HEK293 (cell line): Measurements from ENCODE around the gene RPL7A.

Experiments used
- CTCF ChIA-PET: fragments of 350-600 bp; formaldehyde crosslinking; extraction: SDS; loops from one replicate; lab custom pipeline; 2021; ENCODE audit warnings: antibody characterized with exemption; lab: Yijun Ruan, JAX
- POLR2A ChIA-PET: fragments of 300-600 bp; formaldehyde crosslinking; extraction: SDS; loops from one replicate; lab custom pipeline; 2020; ENCODE audit warnings: antibody characterized with exemption, inconsistent platforms; lab: Yijun Ruan, JAX
- H3K27ac ChIP-seq: fragments of 200-500 bp; sonication (Bioruptor generic); 2 replicates; pipeline ENCODE4 v1.5.1; 2014; ENCODE audit warnings: low read depth, low read length, control low read depth, inconsistent platforms; ENCODE audit errors: extremely low read depth
- H3K36me3 ChIP-seq, 2 experiments: fragments of 200-500 bp in 1 of 2; sonication (Bioruptor generic) in 1 of 2; 1 replicate in 1 of 2; 2 replicates in 1 of 2; pipeline ENCODE4 v1.5.1; 2014 to 2017; ENCODE audit warnings: inconsistent platforms in 2 of 2, low read length in 2 of 2; ENCODE audit not compliant: control insufficient read depth in 2 of 2, insufficient read depth in 1 of 2
- H3K4me1 ChIP-seq: fragments of 200-500 bp; sonication (Bioruptor generic); 2 replicates; pipeline ENCODE4 v1.5.1; 2014; ENCODE audit warnings: mild to moderate bottlenecking, low read length, inconsistent platforms; ENCODE audit not compliant: control insufficient read depth, insufficient read depth
- H3K4me3 ChIP-seq: 2 replicates; pipeline ENCODE4 v1.5.1; 2011; ENCODE audit warnings: low read depth, mild to moderate bottlenecking, control low read depth, low read length, moderate library complexity
- H3K9me3 ChIP-seq: fragments of 200-500 bp; sonication (Bioruptor generic); 2 replicates; pipeline ENCODE4 v1.5.1; 2014; ENCODE audit warnings: low read depth, low read length, inconsistent platforms; ENCODE audit not compliant: control insufficient read depth, insufficient read depth
- BCL6B ChIP-seq: fragments of 450-650 bp; formaldehyde crosslinking; IDR thresholded peaks from 2 replicates; pipeline ENCODE4 v1.5.1; 2017; ENCODE audit warnings: missing biosample characterization, missing genetic modification characterization
- HIC1 ChIP-seq: fragments of 450-650 bp; formaldehyde crosslinking; IDR thresholded peaks from 2 replicates; pipeline ENCODE4 v1.5.1; 2016; ENCODE audit warnings: missing biosample characterization, missing genetic modification characterization
- IKZF3 ChIP-seq: fragments of 450-650 bp; IDR thresholded peaks from 2 replicates; pipeline ENCODE4 v1.5.0; 2018; ENCODE audit warnings: missing biosample characterization, mild to moderate bottlenecking, missing genetic modification characterization, moderate library complexity
- OSR2 ChIP-seq: fragments of 450-650 bp; formaldehyde crosslinking; IDR thresholded peaks from 2 replicates; pipeline ENCODE4 v1.5.1; 2016; ENCODE audit warnings: missing biosample characterization, missing genetic modification characterization
- RBAK ChIP-seq: fragments of 450-650 bp; formaldehyde crosslinking; IDR thresholded peaks from 2 replicates; pipeline ENCODE4 v1.5.1; 2016; ENCODE audit warnings: missing biosample characterization, missing genetic modification characterization
- REST ChIP-seq: fragments of 450-650 bp; formaldehyde crosslinking; IDR thresholded peaks from 2 replicates; pipeline ENCODE4 v1.5.1; 2016; ENCODE audit warnings: missing biosample characterization, missing genetic modification characterization
- SP2 ChIP-seq: fragments of 450-650 bp; formaldehyde crosslinking; IDR thresholded peaks from 2 replicates; pipeline ENCODE4 v1.5.1; 2016; ENCODE audit warnings: missing biosample characterization, missing genetic modification characterization
- ZNF114 ChIP-seq: fragments of 450-650 bp; formaldehyde crosslinking; IDR thresholded peaks from 2 replicates; pipeline ENCODE4 v1.5.0; 2017; ENCODE audit warnings: missing biosample characterization, missing genetic modification characterization
- ZNF121 ChIP-seq: fragments of 450-650 bp; formaldehyde crosslinking; IDR thresholded peaks from 2 replicates; pipeline ENCODE4 v1.5.1; 2016; ENCODE audit warnings: missing biosample characterization, missing genetic modification characterization
- ZNF184 ChIP-seq: fragments of 450-650 bp; IDR thresholded peaks from 2 replicates; pipeline ENCODE4 v1.5.1; 2018; ENCODE audit warnings: missing biosample characterization, mild to moderate bottlenecking, missing genetic modification characterization
- ZNF221 ChIP-seq: fragments of 450-650 bp; formaldehyde crosslinking; IDR thresholded peaks from 2 replicates; pipeline ENCODE4 v1.5.1; 2017; ENCODE audit warnings: missing biosample characterization, missing genetic modification characterization, borderline replicate concordance
- ZNF223 ChIP-seq: fragments of 450-650 bp; formaldehyde crosslinking; IDR thresholded peaks from 2 replicates; pipeline ENCODE4 v1.5.1; 2016; ENCODE audit warnings: missing biosample characterization, missing genetic modification characterization
- ZNF239 ChIP-seq: fragments of 450-650 bp; formaldehyde crosslinking; IDR thresholded peaks from 2 replicates; pipeline ENCODE4 v1.5.1; 2016; ENCODE audit warnings: missing biosample characterization, missing genetic modification characterization
- ZNF600 ChIP-seq: fragments of 450-650 bp; formaldehyde crosslinking; IDR thresholded peaks from 2 replicates; pipeline ENCODE4 v1.5.1; 2016; ENCODE audit warnings: missing biosample characterization, missing genetic modification characterization
- ZNF664 ChIP-seq: fragments of 450-650 bp; formaldehyde crosslinking; IDR thresholded peaks from 2 replicates; pipeline ENCODE4 v1.5.1; 2016; ENCODE audit warnings: missing biosample characterization, missing genetic modification characterization
- ZNF707 ChIP-seq: fragments of 450-650 bp; formaldehyde crosslinking; IDR thresholded peaks from 2 replicates; pipeline ENCODE4 v1.5.1; 2016; ENCODE audit warnings: missing biosample characterization, missing genetic modification characterization
- ZNF76 ChIP-seq: fragments of 450-650 bp; formaldehyde crosslinking; IDR thresholded peaks from 2 replicates; pipeline ENCODE4; 2016; ENCODE audit warnings: low read depth, missing biosample characterization, missing genetic modification characterization, borderline replicate concordance
- ZNF843 ChIP-seq: fragments of 450-650 bp; formaldehyde crosslinking; IDR thresholded peaks from 2 replicates; pipeline ENCODE4 v1.5.1; 2016; ENCODE audit warnings: missing biosample characterization, missing genetic modification characterization
- TF ChIP-seq, protein P1 (sequence below): fragments of 450-650 bp; formaldehyde crosslinking; IDR thresholded peaks from 2 replicates; pipeline ENCODE4 v1.5.1; 2016; ENCODE audit warnings: missing biosample characterization, missing genetic modification characterization, low read depth
- TF ChIP-seq, protein P2 (sequence below): fragments of 450-650 bp; formaldehyde crosslinking; IDR thresholded peaks from 2 replicates; pipeline ENCODE4 v1.5.1; 2016; ENCODE audit warnings: missing biosample characterization, missing genetic modification characterization, borderline replicate concordance
- TF ChIP-seq, protein P3 (sequence below): fragments of 450-650 bp; formaldehyde crosslinking; IDR thresholded peaks from 2 replicates; pipeline ENCODE4 v1.5.1; 2016; ENCODE audit warnings: missing biosample characterization, missing genetic modification characterization

Gene RPL7A

DNA sequence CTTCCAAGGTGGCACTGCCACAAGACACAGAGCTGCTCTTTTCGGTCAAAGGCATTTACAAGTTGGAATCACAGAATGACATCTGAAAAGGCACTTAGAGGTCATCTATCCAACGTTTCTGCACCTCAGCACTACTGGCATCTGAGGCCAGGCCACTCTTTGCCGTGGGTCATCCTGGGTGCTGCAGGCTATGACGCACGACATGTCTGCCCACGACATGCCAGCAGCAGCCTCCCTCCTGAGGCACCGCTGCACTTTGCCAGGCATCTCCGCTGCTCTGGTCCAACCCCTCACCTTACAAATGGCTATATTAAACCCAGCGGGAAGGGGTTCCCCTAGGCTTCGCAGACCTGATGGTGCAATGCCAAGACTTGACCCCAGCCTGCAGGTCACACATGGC is 19.8 kb downstream of the RPL7A start:
- H3K27ac ChIP-seq, result no peak overlapping the region
- peaks cover 0 to 93% of the 10 kb centered on the region in 2 experiments; a peak in 2 of 3 replicates for H3K36me3 ChIP-seq
- TF ChIP-seq, protein P1, sequence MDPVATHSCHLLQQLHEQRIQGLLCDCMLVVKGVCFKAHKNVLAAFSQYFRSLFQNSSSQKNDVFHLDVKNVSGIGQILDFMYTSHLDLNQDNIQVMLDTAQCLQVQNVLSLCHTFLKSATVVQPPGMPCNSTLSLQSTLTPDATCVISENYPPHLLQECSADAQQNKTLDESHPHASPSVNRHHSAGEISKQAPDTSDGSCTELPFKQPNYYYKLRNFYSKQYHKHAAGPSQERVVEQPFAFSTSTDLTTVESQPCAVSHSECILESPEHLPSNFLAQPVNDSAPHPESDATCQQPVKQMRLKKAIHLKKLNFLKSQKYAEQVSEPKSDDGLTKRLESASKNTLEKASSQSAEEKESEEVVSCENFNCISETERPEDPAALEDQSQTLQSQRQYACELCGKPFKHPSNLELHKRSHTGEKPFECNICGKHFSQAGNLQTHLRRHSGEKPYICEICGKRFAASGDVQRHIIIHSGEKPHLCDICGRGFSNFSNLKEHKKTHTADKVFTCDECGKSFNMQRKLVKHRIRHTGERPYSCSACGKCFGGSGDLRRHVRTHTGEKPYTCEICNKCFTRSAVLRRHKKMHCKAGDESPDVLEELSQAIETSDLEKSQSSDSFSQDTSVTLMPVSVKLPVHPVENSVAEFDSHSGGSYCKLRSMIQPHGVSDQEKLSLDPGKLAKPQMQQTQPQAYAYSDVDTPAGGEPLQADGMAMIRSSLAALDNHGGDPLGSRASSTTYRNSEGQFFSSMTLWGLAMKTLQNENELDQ (tag by site-specific recombination), result no peak
- TF ChIP-seq HIC1 (tag by site-specific recombination) (no peak), SP2 (tag by site-specific recombination) (no peak)
- POLR2A ChIA-PET, result interaction anchor here (1.6 to 2.9 kb wide), 2 partner anchors 14 to 19 kb away, joined by 4 to 18 read pairs; partner anchors contain the start of genes MED22 and RPL7A
- no peaks in the 10 kb centered on the region for H3K9me3 ChIP-seq
- no peaks in the 10 kb centered on the region for H3K4me1 ChIP-seq
- CTCF ChIA-PET, result interaction anchor here (1.1 to 1.5 kb wide), 2 partner anchors 8 to 119 kb away, joined by 4 read pairs; no protein-coding TSS in a partner anchor
- H3K4me3 ChIP-seq, result no peak overlapping the region

DNA sequence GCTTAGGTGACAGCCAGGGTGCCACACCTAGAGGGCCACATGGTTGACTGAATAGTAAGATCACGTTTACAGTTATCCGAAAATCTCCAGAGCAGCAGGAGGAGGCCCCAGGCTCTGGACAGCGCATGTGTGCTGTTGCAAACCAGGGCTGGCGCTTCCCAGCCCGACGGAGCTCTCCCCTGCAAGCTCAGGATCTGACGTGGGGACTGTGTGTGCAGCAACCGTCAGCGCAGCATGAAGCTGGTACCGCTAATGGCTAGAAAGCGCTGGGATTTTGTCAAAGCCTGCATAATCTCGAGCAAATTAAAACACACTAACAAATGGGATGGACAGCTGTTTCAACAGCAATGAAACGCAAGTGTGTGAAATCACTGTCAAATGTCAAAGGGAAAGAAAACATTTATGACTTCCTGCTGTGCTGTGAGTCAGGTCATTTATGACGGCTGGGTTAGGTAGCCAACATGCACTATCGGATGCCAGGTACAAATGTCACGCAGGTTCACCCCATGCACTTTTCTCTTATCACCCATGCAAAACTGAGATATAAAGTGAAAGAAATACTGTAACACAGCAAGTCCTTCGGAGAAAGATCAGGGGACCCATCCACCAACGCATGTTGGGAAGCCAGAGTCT is 20.3 kb downstream of the RPL7A start:
- Histone ChIP-seq H3K4me3 (no peak overlapping the region), H3K27ac (no peak overlapping the region), H3K9me3 (no peaks in the 10 kb centered on the region), H3K4me1 (no peaks in the 10 kb centered on the region), H3K36me3 (peaks cover 4 to 93% of the 10 kb centered on the region in 2 experiments)
- POLR2A ChIA-PET, result interaction anchor here (1.6 kb wide), 1 partner anchor 15 kb away, joined by 4 read pairs; no protein-coding TSS in a partner anchor
- CTCF ChIA-PET, result interaction anchor here (1.1 to 1.5 kb wide), 2 partner anchors 9 to 118 kb away, joined by 4 read pairs; no protein-coding TSS in a partner anchor
- no peak for TF ChIP-seq ZNF239 (tag by site-specific recombination)
- TF ChIP-seq ZNF121 (tag by site-specific recombination), result no peak
- 0 out of 2 replicates have a peak, but pooled peaks have one; percentile 30 for TF ChIP-seq ZNF843 (tag by site-specific recombination)
- TF ChIP-seq ZNF184, result no peak
- no peak for TF ChIP-seq ZNF664 (tag by site-specific recombination)
- TF ChIP-seq BCL6B, result peak; percentile 43; the same call in 1 of the 2 replicates
- TF ChIP-seq ZNF114 (tag by site-specific recombination), result no peak
- no peak for TF ChIP-seq ZNF221 (tag by site-specific recombination)
- no peak for TF ChIP-seq ZNF76 (tag by site-specific recombination)
- peak; percentile 35; the same call in 1 of the 2 replicates for TF ChIP-seq IKZF3 (tag by site-specific recombination)
- no peak for TF ChIP-seq ZNF600 (tag by site-specific recombination)
- TF ChIP-seq, protein P2, sequence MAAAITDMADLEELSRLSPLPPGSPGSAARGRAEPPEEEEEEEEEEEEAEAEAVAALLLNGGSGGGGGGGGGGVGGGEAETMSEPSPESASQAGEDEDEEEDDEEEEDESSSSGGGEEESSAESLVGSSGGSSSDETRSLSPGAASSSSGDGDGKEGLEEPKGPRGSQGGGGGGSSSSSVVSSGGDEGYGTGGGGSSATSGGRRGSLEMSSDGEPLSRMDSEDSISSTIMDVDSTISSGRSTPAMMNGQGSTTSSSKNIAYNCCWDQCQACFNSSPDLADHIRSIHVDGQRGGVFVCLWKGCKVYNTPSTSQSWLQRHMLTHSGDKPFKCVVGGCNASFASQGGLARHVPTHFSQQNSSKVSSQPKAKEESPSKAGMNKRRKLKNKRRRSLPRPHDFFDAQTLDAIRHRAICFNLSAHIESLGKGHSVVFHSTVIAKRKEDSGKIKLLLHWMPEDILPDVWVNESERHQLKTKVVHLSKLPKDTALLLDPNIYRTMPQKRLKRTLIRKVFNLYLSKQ (tag by site-specific recombination), result no peak
- TF ChIP-seq REST (tag by site-specific recombination), result peak; percentile 56; the same call in 1 of the 2 replicates
- TF ChIP-seq, protein P3, sequence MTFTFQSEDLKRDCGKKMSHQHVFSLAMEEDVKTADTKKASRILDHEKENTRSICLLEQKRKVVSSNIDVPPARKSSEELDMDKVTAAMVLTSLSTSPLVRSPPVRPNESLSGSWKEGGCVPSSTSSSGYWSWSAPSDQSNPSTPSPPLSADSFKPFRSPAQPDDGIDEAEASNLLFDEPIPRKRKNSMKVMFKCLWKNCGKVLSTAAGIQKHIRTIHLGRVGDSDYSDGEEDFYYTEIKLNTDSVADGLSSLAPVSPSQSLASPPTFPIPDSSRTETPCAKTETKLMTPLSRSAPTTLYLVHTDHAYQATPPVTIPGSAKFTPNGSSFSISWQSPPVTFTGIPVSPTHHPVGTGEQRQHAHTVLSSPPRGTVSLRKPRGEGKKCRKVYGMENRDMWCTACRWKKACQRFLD (tag by site-specific recombination), result no peak
- no peak for TF ChIP-seq ZNF707 (tag by site-specific recombination)
- TF ChIP-seq ZNF223 (tag by site-specific recombination), result no peak
- peak; percentile 19; the same call in 1 of the 2 replicates for TF ChIP-seq OSR2
- TF ChIP-seq RBAK, result no peak
